H1 (cell line): ENCODE data around the gene C14orf119. TPM values are rescaled to one million over a fixed set of nuclear protein-coding genes. Genes with fewer than 3 reads are reported as not detected.

Experiments
- BACH1 ChIP-seq: IDR thresholded peaks from 2 replicates; pipeline ENCODE4 v1.6.1; 2012; ENCODE audit warnings: low read length, improper control_type of control experiment
- KDM4A ChIP-seq: IDR thresholded peaks from one replicate; pipeline ENCODE4 v1.7.1; 2012; ENCODE audit warnings: low read depth, mild to moderate bottlenecking, moderate library complexity, low read length, inconsistent platforms; ENCODE audit not compliant: severe bottlenecking
- NRF1 ChIP-seq: IDR thresholded peaks from 2 replicates; pipeline ENCODE4 v1.6.1; 2011; ENCODE audit warnings: mild to moderate bottlenecking, low read depth, low read length, improper control_type of control experiment
- SP2 ChIP-seq: IDR thresholded peaks from 2 replicates; pipeline ENCODE4 v1.6.1; 2012; ENCODE audit warnings: mild to moderate bottlenecking, low read length, inconsistent platforms
- TAF1 ChIP-seq: IDR thresholded peaks from 2 replicates; pipeline ENCODE4 v1.6.1; 2011; ENCODE audit warnings: mild to moderate bottlenecking, low read depth, low read length
- polyA plus RNA-seq, 7 experiments: library from polyadenylated mRNA; depleted of rRNA in 3 of 7; stranded (reverse) in 5 of 7; unstranded in 2 of 7; fragments of >200 nt in 5 of 7; fragments of 200-250 nt in 2 of 7; gene quantifications; 1 replicate in 5 of 7; 2 replicates in 1 of 7; 4 replicates in 1 of 7; pipeline versions ENCODE4 v1.2.1 to v1.2.3, GENCODE V29; 2011 to 2013; ENCODE audit warnings: missing spikeins in 2 of 7, mixed read lengths in 2 of 7
- total RNA-seq: library from RNA; stranded (reverse); fragmentation: NEBNext Ultra II Directional; extraction: Animal tissue kit (Norgen Biotek cat#: 25700); gene quantifications from 2 replicates; pipeline ENCODE4 v1.2.1, GENCODE V29; 2021
- TF ChIP-seq, protein P1 (sequence below): IDR thresholded peaks from 2 replicates; pipeline ENCODE4 v1.6.1; 2011; ENCODE audit warnings: low read depth, mild to moderate bottlenecking, low read length; ENCODE audit not compliant: insufficient read depth
- TF ChIP-seq, protein P2 (sequence below): IDR thresholded peaks from 2 replicates; pipeline ENCODE4 v1.6.1; 2012; ENCODE audit warnings: inconsistent platforms
- TF ChIP-seq, protein P3 (sequence below): IDR thresholded peaks from 2 replicates; pipeline ENCODE4 v1.6.1; 2012; ENCODE audit warnings: inconsistent platforms

C14orf119 gene
- total and polyA plus RNA-seq, 2 of the 8 experiments (the other 6 are each of a cell fraction or from before 2014, with no cell fraction given), result 78.1 to 94.0 TPM

DNA sequence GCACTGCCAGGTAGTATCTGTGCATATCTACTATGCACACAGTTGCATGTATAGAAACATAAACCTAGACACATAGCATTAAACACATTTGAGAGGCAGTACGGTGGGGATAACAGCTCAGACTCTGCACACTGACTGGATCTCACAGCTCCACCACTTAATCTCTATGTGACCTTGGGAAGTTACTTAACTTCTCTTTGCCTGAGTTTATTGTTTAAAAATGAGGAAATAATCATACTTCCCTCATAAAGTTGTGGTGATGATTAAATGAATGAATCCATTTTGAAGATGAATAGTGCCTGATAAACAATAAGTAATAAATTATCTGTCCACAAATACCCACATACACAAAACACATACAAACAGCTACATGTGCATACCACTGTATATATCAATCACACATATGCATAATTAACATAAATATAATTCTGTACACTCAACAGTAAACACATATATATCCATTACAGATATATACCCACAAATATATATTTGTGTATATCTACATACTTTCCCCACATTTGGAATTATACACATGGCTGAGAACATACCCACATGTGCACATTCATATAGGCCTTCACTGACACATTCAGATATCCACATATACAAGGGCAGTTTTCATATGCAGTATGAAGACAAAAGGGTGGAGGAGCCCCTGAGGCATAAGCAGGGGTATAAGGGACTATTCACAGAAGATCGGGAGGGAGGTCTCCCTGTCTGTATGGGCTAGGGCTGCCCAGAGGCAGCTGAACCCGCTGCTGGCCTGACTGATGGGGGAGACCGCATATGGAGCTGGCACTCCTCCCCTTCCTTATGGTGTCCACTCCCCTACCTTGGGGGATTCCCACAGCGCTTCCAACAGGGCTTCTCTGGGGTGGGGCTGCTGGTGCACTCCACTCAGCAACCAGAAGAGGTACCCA, 43.9 kb upstream of the C14orf119 start (continued):
- TF ChIP-seq TAF1 (no peak), SP2 (no peak), KDM4A (no peak), NRF1 (no peak), BACH1 (no peak)
- TF ChIP-seq, protein P1, sequence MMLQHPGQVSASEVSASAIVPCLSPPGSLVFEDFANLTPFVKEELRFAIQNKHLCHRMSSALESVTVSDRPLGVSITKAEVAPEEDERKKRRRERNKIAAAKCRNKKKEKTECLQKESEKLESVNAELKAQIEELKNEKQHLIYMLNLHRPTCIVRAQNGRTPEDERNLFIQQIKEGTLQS, result no peak
- TF ChIP-seq, protein P2, sequence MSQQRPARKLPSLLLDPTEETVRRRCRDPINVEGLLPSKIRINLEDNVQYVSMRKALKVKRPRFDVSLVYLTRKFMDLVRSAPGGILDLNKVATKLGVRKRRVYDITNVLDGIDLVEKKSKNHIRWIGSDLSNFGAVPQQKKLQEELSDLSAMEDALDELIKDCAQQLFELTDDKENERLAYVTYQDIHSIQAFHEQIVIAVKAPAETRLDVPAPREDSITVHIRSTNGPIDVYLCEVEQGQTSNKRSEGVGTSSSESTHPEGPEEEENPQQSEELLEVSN, result no peak
- TF ChIP-seq, protein P3, sequence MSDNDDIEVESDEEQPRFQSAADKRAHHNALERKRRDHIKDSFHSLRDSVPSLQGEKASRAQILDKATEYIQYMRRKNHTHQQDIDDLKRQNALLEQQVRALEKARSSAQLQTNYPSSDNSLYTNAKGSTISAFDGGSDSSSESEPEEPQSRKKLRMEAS, result no peak
